ENCODE measurements around the gene KIRREL2. TPM values are rescaled to one million over a fixed set of nuclear protein-coding genes. Genes with fewer than 3 reads are reported as not detected.

KIRREL2 gene
- polyA plus RNA-seq, 4 donors: 7.7 to 12.8 (median 11.5) TPM

DNA sequence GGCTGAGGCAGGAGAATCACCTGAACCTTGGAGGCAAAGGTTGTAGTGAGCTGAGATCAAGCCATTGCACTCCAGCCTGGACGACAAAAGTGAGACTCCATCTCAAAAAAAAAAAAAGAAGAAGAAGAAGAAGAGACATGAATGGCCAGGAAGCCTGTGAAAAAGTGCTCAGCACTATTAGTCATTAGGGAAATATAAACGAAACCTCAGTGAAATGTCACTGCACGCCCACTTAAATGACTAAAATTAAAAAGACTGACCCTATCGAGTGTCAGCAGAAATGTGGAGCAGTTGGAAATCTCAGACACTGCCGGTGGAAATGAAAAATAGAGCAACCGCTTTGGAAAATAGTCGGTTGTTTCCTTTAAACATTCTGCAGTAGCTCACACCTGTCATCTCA, 56.9 kb downstream of the KIRREL2 start:
- DNase-seq (ENCODE audit: low read depth in 4 of 4, low spot score in 2 of 4): no peak

DNA sequence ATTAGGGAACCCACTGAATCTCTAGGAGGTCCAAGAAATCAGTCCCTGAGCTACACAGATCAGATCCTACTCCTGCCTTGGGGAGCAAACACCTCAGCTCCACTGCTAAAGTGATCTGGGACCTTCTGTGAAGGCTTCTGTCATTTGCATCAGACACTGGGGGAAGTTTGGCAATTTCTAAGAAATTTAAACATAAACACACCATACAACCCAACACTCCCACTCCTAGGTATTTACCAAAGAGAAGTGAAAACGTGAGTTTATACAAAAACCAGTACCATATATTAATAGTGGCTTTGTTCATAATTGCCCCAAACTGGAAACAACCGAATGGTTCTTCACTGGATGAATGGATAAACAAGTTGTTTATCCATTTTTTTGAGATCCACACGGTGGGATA, 58.7 kb downstream of the KIRREL2 start:
- no peak for DNase-seq (ENCODE audit: low read depth in 4 of 4, low spot score in 2 of 4)

Other genes starting within 250 kb of the KIRREL2 start
- 10 to 100 TPM; 18.2 to 30.9 (median 26.9) TPM for gene HAUS5, start 244.2 kb upstream of the KIRREL2 start, polyA plus RNA-seq (ENCODE audit: insufficient read length in 4 of 4)
- gene RBM42, start 227.9 kb upstream of the KIRREL2 start, polyA plus RNA-seq (ENCODE audit: insufficient read length in 4 of 4): 10 to 100 TPM; 57.1 to 94.4 (median 73.3) TPM
- gene ETV2, start 215.2 kb upstream of the KIRREL2 start, polyA plus RNA-seq (ENCODE audit: insufficient read length in 4 of 4): 1 to 10 TPM; 1.1 to 3.6 (median 2.6) TPM
- 100 to 1,000 TPM; 302 to 435 (median 348) TPM for gene COX6B1, start 208.6 kb upstream of the KIRREL2 start, polyA plus RNA-seq (ENCODE audit: insufficient read length in 4 of 4)
- gene UPK1A, start 190.4 kb upstream of the KIRREL2 start, polyA plus RNA-seq (ENCODE audit: insufficient read length in 4 of 4): 10 to 100 TPM in 3 of 4 donors, 1 to 10 TPM in 1; 9.8 to 26.7 (median 15.8) TPM
- under 1 TPM; 0.17 to 0.91 (median 0.44) TPM for gene ZBTB32, start 152.4 kb upstream of the KIRREL2 start, polyA plus RNA-seq (ENCODE audit: insufficient read length in 4 of 4)
- gene KMT2B, start 138.9 kb upstream of the KIRREL2 start, polyA plus RNA-seq (ENCODE audit: insufficient read length in 4 of 4): 10 to 100 TPM; 24.2 to 42.6 (median 34.2) TPM
- gene IGFLR1, start 114.5 kb upstream of the KIRREL2 start, polyA plus RNA-seq (ENCODE audit: insufficient read length in 4 of 4): 1 to 10 TPM; 2.8 to 4.6 (median 3.7) TPM
- gene U2AF1L4, start 111.5 kb upstream of the KIRREL2 start, polyA plus RNA-seq (ENCODE audit: insufficient read length in 4 of 4): 10 to 100 TPM; 15.7 to 21.8 (median 19.7) TPM
- gene PSENEN, start 111.3 kb upstream of the KIRREL2 start, polyA plus RNA-seq (ENCODE audit: insufficient read length in 4 of 4): 10 to 100 TPM; 54.5 to 78.6 (median 66.5) TPM
- gene LIN37, start 108.3 kb upstream of the KIRREL2 start, polyA plus RNA-seq (ENCODE audit: insufficient read length in 4 of 4): 10 to 100 TPM; 11.5 to 13.0 (median 12.4) TPM
- gene HSPB6, start 99.9 kb upstream of the KIRREL2 start, polyA plus RNA-seq (ENCODE audit: insufficient read length in 4 of 4): 10 to 100 TPM; 19.4 to 32.3 (median 25.1) TPM
- 10 to 100 TPM; 11.5 to 28.6 (median 18.2) TPM for gene PROSER3, start 98.7 kb upstream of the KIRREL2 start, polyA plus RNA-seq (ENCODE audit: insufficient read length in 4 of 4)
- 10 to 100 TPM; 10.9 to 53.7 (median 30.0) TPM for gene ARHGAP33, start 81.3 kb upstream of the KIRREL2 start, polyA plus RNA-seq (ENCODE audit: insufficient read length in 4 of 4)
- gene PRODH2, start 44.1 kb upstream of the KIRREL2 start, polyA plus RNA-seq (ENCODE audit: insufficient read length in 4 of 4): 10 to 100 TPM; 24.2 to 60.6 (median 39.9) TPM
- gene NPHS1, start 4.4 kb upstream of the KIRREL2 start, polyA plus RNA-seq (ENCODE audit: insufficient read length in 4 of 4): 100 to 1,000 TPM; 101 to 226 (median 168) TPM
- gene APLP1, start 11.7 kb downstream of the KIRREL2 start, polyA plus RNA-seq (ENCODE audit: insufficient read length in 4 of 4): 10 to 100 TPM; 19.3 to 32.8 (median 28.3) TPM
- gene NFKBID, start 43.6 kb downstream of the KIRREL2 start, polyA plus RNA-seq (ENCODE audit: insufficient read length in 4 of 4): 1 to 10 TPM; 1.3 to 6.0 (median 4.1) TPM
- gene HCST, start 45.6 kb downstream of the KIRREL2 start, polyA plus RNA-seq (ENCODE audit: insufficient read length in 4 of 4): 1 to 10 TPM; 3.0 to 4.5 (median 3.4) TPM
- 10 to 100 TPM in 2 of 4 donors, 1 to 10 TPM in 2; 8.2 to 13.5 (median 11.1) TPM for gene TYROBP, start 51.4 kb downstream of the KIRREL2 start, polyA plus RNA-seq (ENCODE audit: insufficient read length in 4 of 4)
- 10 to 100 TPM in 3 of 4 donors, 1 to 10 TPM in 1; 8.6 to 19.9 (median 14.3) TPM for gene LRFN3, start 79.5 kb downstream of the KIRREL2 start, polyA plus RNA-seq (ENCODE audit: insufficient read length in 4 of 4)
- gene SDHAF1, start 138.3 kb downstream of the KIRREL2 start, polyA plus RNA-seq (ENCODE audit: insufficient read length in 4 of 4): 10 to 100 TPM; 12.4 to 19.8 (median 15.0) TPM
- 10 to 100 TPM; 12.5 to 16.1 (median 13.3) TPM for gene SYNE4, start 151.9 kb downstream of the KIRREL2 start, polyA plus RNA-seq (ENCODE audit: insufficient read length in 4 of 4)
- 10 to 100 TPM; 11.8 to 20.5 (median 16.9) TPM for gene ALKBH6, start 157.3 kb downstream of the KIRREL2 start, polyA plus RNA-seq (ENCODE audit: insufficient read length in 4 of 4)
- gene CLIP3, start 176.0 kb downstream of the KIRREL2 start, polyA plus RNA-seq (ENCODE audit: insufficient read length in 4 of 4): 10 to 100 TPM; 47.0 to 61.8 (median 57.1) TPM
- 10 to 100 TPM; 10.8 to 16.5 (median 13.4) TPM for gene THAP8, start 197.4 kb downstream of the KIRREL2 start, polyA plus RNA-seq (ENCODE audit: insufficient read length in 4 of 4)
- gene WDR62, start 198.0 kb downstream of the KIRREL2 start, polyA plus RNA-seq (ENCODE audit: insufficient read length in 4 of 4): 1 to 10 TPM; 3.1 to 6.4 (median 5.1) TPM